Activated naive CD4-positive, alpha-beta T cell treated with anti-CD3 and anti-CD28 coated beads for 36 hours (primary cell): ENCODE measurements around the gene LKAAEAR1. TPM values are rescaled to one million over a fixed set of nuclear protein-coding genes. Genes with fewer than 3 reads are reported as not detected.

Experiments used
- CTCF ChIA-PET: fragments of 350-600 bp; sonication (Branson Sonifier 250); formaldehyde crosslinking; loops from one replicate; lab custom pipeline; 2021; ENCODE audit warnings: antibody characterized with exemption; lab: Charles Lee
- DNase-seq: peaks from one replicate; pipeline ENCODE4 v3.0.0-alpha.2; 2020
- H3K27ac Mint-ChIP-seq: one replicate; pipeline ENCODE4 v1.8.0; 2021; ENCODE audit warnings: mild to moderate bottlenecking, mixed read lengths
- H3K27me3 Mint-ChIP-seq: one replicate; pipeline ENCODE4 v1.8.0; 2021; ENCODE audit warnings: low read depth, mixed read lengths
- H3K36me3 Mint-ChIP-seq: one replicate; pipeline ENCODE4 v1.8.0; 2021; ENCODE audit warnings: low read depth, mixed read lengths
- H3K4me1 Mint-ChIP-seq: one replicate; pipeline ENCODE4 v1.8.0; 2021; ENCODE audit warnings: low read depth, mixed read lengths
- H3K4me3 Mint-ChIP-seq: one replicate; pipeline ENCODE4 v1.8.0; 2021; ENCODE audit warnings: mild to moderate bottlenecking, moderate library complexity, mixed read lengths
- H3K9me3 Mint-ChIP-seq: one replicate; pipeline ENCODE4 v1.8.0; 2021; ENCODE audit warnings: mixed read lengths
- intact Hi-C: fragments of 100-400 bp; cut with micrococcal nuclease; formaldehyde crosslinking; loops from one replicate; pipeline ENCODE4 v1.15.1; 2023
- total RNA-seq, 2 experiments: library from RNA; stranded (reverse); gene quantifications; one replicate each; pipeline ENCODE4 v1.2.3, GENCODE V29; 2021

Gene LKAAEAR1
- total RNA-seq, 2 experiments from 2014 or later: 0.33 to 0.62 TPM

DNA sequence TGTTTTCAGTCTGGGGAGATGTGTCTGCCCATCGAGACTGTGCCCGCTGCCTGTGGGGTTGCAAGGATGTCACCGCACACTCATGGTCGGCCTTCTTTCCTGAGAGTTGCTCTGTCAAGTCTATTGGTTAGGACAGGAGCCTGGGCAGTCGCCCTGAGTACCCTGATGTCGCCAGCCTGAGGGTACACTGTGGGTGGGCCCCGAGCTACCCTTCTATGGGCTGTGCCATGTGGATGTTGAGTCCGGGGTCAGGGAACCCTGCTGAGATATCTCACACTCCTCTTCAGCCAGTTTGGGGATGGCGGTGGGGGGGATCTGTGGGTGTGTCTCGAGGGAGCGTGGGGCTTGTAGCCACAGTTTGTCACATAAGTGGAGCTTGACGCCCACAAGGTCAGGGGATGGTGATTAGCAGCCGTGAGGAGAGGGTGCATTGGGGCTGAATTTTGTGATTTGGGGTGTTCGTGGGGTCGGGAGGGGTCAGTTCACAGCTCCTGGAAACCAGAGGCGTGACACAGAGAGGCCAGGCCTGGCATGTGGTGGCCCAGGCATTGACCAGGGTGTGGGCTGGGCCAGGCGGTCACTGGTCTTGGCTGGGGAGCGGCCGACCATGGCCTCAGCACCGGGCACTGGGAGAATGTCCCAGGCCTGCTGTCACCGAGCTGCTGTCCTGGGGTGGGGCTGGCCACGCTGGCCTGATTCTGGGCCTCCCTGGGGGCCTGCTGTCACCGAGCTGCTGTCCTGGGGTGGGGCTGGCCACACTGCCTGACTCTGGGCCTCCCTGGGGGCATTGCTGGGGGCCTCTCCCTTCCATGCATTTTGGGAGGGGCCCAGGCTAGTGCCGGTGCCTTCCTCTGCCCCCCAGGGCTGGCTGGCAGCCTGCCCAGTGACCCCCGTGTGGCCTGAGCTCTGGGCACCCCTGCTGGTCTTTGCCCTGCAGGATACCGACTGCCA lies 24.8 kb upstream of the LKAAEAR1 start:
- intact Hi-C loops: no loop called here
- Mint-ChIP-seq H3K4me3 (no peak overlapping the region), H3K27ac (no peak overlapping the region), H3K9me3 (no peaks in the 10 kb centered on the region), H3K4me1 (no peaks in the 10 kb centered on the region), H3K36me3 (no peaks in the 10 kb centered on the region), H3K27me3 (no peaks in the 10 kb centered on the region)
- DNase-seq: no peak
- CTCF ChIA-PET: no interaction called here

DNA sequence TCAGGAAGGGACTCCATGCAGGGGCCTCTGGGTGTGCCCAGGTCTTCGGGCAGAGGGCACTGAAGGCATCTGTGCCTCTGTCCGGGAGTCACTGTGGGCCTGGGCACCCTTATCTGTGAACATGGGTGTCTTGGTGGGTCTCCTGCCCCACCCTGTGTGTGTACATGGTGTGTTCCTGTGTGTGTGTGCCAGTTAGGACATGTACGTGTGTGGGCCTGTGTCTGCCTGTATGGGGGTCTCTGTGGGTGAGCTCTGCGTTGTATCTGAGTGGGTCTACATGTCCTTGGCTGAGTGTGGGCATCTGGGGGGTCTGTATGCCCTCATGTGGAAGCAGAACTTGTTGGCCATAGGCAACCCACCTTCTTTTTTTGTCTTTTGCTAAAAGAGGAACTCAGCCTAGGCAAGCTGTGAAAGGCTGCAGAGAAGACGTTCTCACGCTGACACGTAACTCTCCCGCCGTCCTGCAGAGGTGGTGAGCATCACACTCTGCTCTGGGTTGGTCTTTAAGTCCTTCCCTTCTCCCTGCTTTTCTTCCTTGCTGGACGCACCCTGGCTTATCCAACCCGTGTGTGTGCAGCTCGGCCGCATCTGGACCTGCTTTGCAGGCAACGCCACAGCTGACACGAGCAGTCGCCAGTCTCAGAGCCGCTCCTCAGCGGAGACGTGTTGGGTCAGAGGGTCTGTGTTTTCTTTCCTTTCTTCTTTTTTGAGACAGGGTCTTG lies 23.7 kb upstream of the LKAAEAR1 start:
- no peak for DNase-seq
- CTCF ChIA-PET: interaction anchor here (0.6 kb wide), 1 partner anchor 18 kb away, joined by 3 read pairs; no protein-coding TSS in a partner anchor
- intact Hi-C loops: no loop called here

GRCh38 chr20:64106981-64107735 lies 23.0 kb upstream of the LKAAEAR1 start, which contains the start of gene NPBWR2:
TSS of gene NPBWR2 (minus strand) at chr20:64107565. CDS start at chr20:64106831, 734 bp downstream.
- H3K36me3 Mint-ChIP-seq: no peaks in the 10 kb centered on the region
- CTCF ChIA-PET: no interaction called here
- H3K27ac Mint-ChIP-seq: no peak within 1 kb of the TSS

More for the DNA sequence above, 23.7 kb upstream of the LKAAEAR1 start:
- peaks cover 5% of the 10 kb centered on the region for H3K27me3 Mint-ChIP-seq
- H3K27ac Mint-ChIP-seq: no peak overlapping the region
- H3K36me3 Mint-ChIP-seq: no peaks in the 10 kb centered on the region
- no peaks in the 10 kb centered on the region for H3K9me3 Mint-ChIP-seq
- no peak overlapping the region for H3K4me3 Mint-ChIP-seq
- peaks cover 1% of the 10 kb centered on the region for H3K4me1 Mint-ChIP-seq

DNA sequence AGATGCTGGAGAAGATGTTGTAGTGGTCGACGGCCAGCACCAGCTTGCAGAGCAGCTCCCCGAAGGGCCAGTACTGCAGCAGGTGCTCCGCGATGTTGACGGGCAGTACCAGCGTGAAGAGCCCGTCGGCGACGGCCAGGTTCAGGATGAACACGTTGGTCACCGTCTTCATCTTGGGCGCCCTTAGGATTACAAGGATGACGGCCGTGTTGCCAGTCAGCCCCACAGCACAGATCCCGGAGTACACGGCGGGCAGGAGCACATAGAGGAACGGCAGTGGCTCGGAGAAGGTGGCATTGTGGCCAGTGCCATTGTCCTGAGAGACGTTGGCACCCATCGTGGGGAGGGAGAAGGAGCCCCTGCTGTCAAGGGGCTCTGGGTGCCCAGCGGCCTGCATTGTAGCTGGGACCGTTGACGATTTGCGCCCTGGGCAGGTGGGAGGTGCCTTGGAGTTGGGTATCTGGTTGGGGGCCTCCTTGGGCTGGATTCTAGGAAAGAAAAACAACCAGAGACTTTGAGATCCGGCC lies 22.3 kb upstream of the LKAAEAR1 start:
- Mint-ChIP-seq H3K27ac (no peak overlapping the region), H3K4me3 (no peak overlapping the region), H3K4me1 (peaks cover 6% of the 10 kb centered on the region), H3K27me3 (peaks cover 10% of the 10 kb centered on the region), H3K9me3 (no peaks in the 10 kb centered on the region), H3K36me3 (no peaks in the 10 kb centered on the region)
- peak; percentile 1 for DNase-seq
- CTCF ChIA-PET: no interaction called here
- intact Hi-C loops: no loop called here

More at GRCh38 chr20:64106981-64107735, 23.0 kb upstream of the LKAAEAR1 start, which contains the start of gene NPBWR2:
- Mint-ChIP-seq H3K27me3 (peaks cover 9% of the 10 kb centered on the region), H3K4me3 (no peak within 1 kb of the TSS), H3K4me1 (peaks cover 5% of the 10 kb centered on the region), H3K9me3 (no peaks in the 10 kb centered on the region)
- peak; percentile 23 for DNase-seq
- intact Hi-C loops: no loop called here

DNA sequence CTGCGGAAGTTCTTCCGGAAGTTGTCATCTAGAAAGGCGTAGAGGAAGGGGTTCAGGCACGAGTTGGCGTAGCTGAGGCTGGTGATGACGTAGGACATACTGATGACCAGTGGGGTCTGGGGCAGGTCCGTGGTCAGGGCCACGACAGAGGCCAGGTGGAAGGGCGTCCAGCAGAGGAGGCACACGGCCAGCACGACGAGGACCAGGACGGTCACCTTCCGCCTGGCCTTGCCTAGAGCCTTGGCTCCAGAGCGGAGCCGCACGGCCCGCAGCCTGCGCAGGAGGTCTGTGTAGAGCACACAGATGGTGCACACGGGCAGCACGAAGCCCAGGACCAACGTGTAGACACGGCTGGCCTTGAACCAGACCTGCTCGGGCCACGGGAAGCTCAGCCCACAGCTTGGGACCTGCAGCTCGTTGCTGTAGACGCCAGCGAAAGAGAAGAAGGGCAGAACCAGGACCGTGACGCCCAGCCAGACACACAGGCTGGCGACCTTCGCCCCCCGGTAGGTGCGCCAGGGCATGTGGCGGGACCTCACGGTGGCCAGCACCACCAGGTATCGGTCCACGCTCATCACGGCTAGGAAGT lies 21.7 kb upstream of the LKAAEAR1 start:
- CTCF ChIA-PET: no interaction called here
- peaks cover 15% of the 10 kb centered on the region for H3K27me3 Mint-ChIP-seq
- no peaks in the 10 kb centered on the region for H3K9me3 Mint-ChIP-seq
- H3K36me3 Mint-ChIP-seq: no peaks in the 10 kb centered on the region
- no peak overlapping the region for H3K27ac Mint-ChIP-seq
- H3K4me3 Mint-ChIP-seq: no peak overlapping the region
- H3K4me1 Mint-ChIP-seq: peaks cover 11% of the 10 kb centered on the region
- intact Hi-C loops: no loop called here
- DNase-seq: no peak

- H3K36me3 Mint-ChIP-seq: no peaks in the 10 kb centered on the region
- CTCF ChIA-PET: no interaction called here
- H3K4me1 Mint-ChIP-seq: peaks cover 12% of the 10 kb centered on the region
- no peaks in the 10 kb centered on the region for H3K9me3 Mint-ChIP-seq
- peak; percentile 2 for DNase-seq
- H3K27me3 Mint-ChIP-seq: peaks cover 16% of the 10 kb centered on the region
- intact Hi-C loops: no loop called here
- no peak overlapping the region for H3K4me3 Mint-ChIP-seq
- no peak overlapping the region for H3K27ac Mint-ChIP-seq
These were observed 20.7 kb upstream of the LKAAEAR1 start for GRCh38 chr20:64104667-64105451.

DNA sequence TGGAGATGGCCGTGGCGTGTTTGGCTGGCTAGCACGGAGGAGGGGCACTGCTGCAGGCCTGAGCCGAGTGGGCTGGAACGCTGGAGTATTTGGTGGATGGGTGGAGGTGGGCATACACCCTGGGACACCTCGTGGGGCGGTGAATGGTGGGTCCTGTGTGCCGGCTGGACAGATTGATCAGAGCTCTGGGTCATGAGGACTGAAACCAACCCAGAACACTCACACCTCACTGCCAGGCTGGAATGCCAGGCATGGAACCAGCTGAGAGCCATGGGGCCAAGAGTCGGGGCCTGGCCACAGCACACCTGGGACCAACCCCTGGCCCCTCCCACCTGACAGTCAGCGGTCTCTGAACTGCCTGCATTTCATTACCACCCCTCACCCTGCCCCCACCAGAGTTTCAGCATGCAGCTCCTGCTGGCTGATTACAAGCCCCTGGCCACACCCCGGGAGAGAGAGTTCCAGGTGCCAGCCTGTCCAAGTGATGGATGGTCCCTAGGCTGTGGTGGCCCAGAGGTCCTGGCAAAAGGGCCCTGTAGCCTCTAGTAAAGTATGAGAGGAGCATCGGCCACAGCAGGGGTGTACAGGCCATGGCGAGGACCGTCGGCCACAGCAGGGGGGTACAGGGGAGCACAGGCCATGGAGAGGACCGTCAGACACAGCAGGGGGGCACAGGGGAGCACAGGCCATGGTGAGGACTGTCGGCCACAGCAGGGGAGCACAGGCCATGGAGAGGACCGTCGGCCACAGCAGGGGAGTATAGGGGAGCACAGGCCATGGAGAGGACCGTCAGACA lies 19.9 kb upstream of the LKAAEAR1 start:
- no peak overlapping the region for H3K27ac Mint-ChIP-seq
- H3K9me3 Mint-ChIP-seq: no peaks in the 10 kb centered on the region
- H3K36me3 Mint-ChIP-seq: no peaks in the 10 kb centered on the region
- peak; percentile 6 for DNase-seq
- H3K27me3 Mint-ChIP-seq: peaks cover 16% of the 10 kb centered on the region
- intact Hi-C loops: loop anchor here (2.0 kb wide), 1 partner anchor 21 kb away; no protein-coding TSS in a partner anchor
- no peak overlapping the region for H3K4me3 Mint-ChIP-seq
- CTCF ChIA-PET: no interaction called here
- H3K4me1 Mint-ChIP-seq: peaks cover 12% of the 10 kb centered on the region

- Mint-ChIP-seq H3K4me1 (peaks cover 12% of the 10 kb centered on the region), H3K27me3 (peaks cover 16% of the 10 kb centered on the region), H3K36me3 (no peaks in the 10 kb centered on the region), H3K4me3 (peak overlapping the region; percentile 38), H3K27ac (no peak overlapping the region), H3K9me3 (no peaks in the 10 kb centered on the region)
- CTCF ChIA-PET: interaction anchor here (0.8 to 2.0 kb wide), 4 partner anchors 17 to 123 kb away, joined by 3 to 5 read pairs (median 4); partner anchors contain the start of gene LKAAEAR1
- DNase-seq: peak; percentile 14
- intact Hi-C loops: loop anchor here (2.0 kb wide), 1 partner anchor 20 kb away; no protein-coding TSS in a partner anchor
These were observed 18.6 kb upstream of the LKAAEAR1 start for GRCh38 chr20:64102647-64103354.

- peaks cover 16% of the 10 kb centered on the region for H3K27me3 Mint-ChIP-seq
- H3K9me3 Mint-ChIP-seq: no peaks in the 10 kb centered on the region
- no peak overlapping the region for H3K4me3 Mint-ChIP-seq
- DNase-seq: peak; percentile 70
- H3K27ac Mint-ChIP-seq: no peak overlapping the region
- H3K4me1 Mint-ChIP-seq: peaks cover 12% of the 10 kb centered on the region
- CTCF ChIA-PET: interaction anchor here (0.8 to 2.0 kb wide), 6 partner anchors 16 to 229 kb away, joined by 3 to 7 read pairs (median 4); partner anchors contain the start of gene LKAAEAR1
- H3K36me3 Mint-ChIP-seq: no peaks in the 10 kb centered on the region
- intact Hi-C loops: loop anchor here (2.0 kb wide), 1 partner anchor 19 kb away; no protein-coding TSS in a partner anchor
These were observed 17.8 kb upstream of the LKAAEAR1 start for GRCh38 chr20:64101731-64102621.
